Activated effector memory CD4-positive, alpha-beta T cell treated with anti-CD3 and anti-CD28 coated beads, Interleukin-2, amount 50 U/mL, for 16 hours (primary cell): ENCODE results near the gene UBE2L6.

ENCODE experiments used
- DNase-seq: peaks from one replicate; pipeline ENCODE4 v3.0.0-alpha.2; 2020

The UBE2L6 gene

GRCh38 chr11:57527056-57527631 is 40.3 kb downstream of the UBE2L6 start:
- DNase-seq, result peak; percentile 89

GRCh38 chr11:57523419-57523818 is 44.1 kb downstream of the UBE2L6 start:
- DNase-seq, result no peak

- no peak for DNase-seq
Observed at GRCh38 chr11:57521116-57521515, 46.4 kb downstream of the UBE2L6 start.

DNA sequence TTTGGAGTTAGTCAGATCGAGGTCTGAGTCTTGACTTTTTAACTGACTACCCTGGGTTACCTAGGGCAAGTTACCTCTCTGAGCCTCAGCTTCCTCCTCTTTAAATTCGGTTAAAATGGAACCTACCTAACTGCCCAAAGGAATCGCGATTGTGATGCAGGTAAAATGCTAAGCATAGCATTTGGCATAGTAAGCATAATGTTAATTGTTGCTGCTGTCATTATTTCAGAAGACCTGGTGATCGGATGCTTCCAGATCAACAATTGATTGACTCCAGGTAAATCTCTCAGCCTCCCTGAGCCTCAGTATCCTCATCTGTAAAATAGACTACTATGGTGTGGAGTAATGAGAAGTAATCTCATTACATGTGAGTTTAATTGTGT is 51.4 kb downstream of the UBE2L6 start:
- DNase-seq, result no peak

DNA sequence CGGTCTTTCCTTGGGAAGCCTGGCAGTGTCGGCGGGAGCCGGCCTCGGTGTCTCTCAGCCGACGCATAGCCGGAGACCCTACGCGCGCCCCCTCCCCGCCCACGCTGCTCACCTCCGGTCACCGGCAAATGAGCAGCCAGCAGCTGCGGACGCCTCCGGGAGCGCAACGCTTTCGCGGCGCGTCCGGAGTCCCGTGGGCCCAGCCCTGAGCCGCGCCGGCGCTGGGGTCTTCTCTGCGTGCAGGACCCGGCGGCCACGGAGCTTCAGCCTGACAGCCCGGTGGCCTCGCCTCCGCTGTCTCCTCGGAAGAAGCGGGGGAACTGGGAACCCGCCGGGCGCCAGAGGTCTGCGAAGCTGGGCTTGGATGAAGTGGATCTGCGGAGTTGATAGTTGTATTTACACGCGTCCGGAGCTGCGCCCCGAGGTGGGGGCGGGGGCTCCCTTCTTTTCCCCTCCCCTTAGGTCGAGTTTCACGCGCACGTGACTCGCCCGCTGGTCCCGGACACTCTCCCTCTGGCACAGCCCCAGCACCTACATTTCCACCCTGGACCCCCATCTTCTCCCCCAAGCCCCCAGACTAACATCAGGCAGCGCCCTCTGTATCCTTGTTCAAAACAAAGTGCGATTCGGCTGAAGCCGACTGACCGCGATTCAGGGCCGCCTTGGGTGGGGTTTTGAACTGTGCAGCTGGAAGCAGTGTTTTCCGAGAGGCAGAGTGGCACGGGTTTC is 52.0 kb downstream of the UBE2L6 start, which contains the start of gene SLC43A1:
Gene SLC43A1, minus strand, starts transcription at position 371 of the 729 bp plus-strand sequence. CDS start 1,591 bp downstream, outside the sequence.
- DNase-seq, result peak; percentile 75

- peak; percentile 80 for DNase-seq
Observed at GRCh38 chr11:57514538-57515331, 52.7 kb downstream of the UBE2L6 start.

DNA sequence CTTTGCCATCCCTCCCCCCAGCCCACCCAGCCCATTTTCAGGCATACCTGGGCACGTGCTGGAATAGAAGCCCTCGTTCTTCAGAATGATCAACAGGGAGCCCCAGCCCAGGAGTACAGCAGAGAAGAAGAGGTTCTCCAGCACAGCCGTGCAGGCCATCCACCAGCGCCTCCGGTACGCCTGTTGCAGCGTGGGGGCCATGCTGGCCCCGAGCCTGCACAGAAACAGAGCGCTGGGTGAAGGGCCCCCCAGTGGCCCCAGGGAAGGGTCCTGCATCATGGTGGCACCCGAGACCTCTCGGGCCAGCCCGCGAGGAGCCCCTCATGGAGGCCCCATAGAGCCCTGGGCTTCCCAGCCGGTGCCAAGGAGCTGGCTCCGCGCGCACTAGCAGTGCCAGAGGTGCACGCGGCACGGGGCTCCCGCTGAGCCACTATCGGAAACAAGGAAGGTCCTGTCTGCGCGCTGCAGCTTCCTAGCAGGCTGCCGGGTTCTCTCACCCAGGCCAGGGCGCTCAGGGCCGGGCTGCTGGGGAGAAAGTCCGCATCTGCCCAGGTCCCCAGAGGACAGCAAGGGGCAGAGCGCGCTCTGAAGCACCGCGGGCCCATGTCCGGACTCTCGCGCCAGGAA is 53.4 kb downstream of the UBE2L6 start:
- DNase-seq, result peak; percentile 70

GRCh38 chr11:57513452-57513795 is 54.0 kb downstream of the UBE2L6 start:
- DNase-seq, result no peak

DNA sequence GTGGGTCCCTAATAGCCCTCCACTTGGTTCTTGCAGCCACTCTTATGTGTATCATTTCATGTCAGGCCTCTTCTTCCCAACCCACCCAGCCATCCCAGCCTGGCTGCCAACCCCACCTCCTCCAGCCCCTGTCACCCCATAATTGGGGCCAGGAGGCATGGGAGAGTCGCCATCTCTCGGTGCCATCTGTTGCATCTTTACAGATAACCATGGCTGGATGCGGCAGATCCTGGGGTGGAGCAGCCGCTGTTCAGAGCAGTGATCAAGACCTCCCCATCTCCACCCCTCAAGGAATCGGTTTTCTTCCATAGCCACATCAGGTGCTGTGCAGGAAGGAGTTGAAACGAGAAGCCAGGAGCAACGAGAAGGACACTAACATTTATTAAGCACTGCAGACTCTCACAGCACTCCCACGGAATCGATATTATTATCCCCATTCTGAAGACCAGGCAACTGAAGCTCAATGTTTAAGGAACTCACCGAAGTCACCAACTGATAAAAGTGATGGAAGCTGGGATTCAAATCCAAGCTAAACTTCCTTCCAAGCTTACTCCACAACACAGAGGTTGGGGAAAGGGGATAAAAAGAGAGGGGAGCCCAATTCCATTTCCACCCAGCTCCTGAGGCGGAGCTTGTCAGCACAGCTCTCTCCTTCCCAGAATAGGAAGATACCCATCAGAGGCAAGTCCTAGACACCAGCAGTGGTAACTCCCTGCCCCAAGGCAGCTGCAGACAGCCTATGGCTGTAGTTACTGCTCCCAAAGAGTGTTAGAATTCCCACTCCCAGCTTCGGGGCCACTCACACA is 54.6 kb downstream of the UBE2L6 start:
- no peak for DNase-seq

- DNase-seq, result no peak
Observed at GRCh38 chr11:57511741-57512430, 55.6 kb downstream of the UBE2L6 start.

GRCh38 chr11:57508341-57509170 is 58.9 kb downstream of the UBE2L6 start:
- no peak for DNase-seq

DNA sequence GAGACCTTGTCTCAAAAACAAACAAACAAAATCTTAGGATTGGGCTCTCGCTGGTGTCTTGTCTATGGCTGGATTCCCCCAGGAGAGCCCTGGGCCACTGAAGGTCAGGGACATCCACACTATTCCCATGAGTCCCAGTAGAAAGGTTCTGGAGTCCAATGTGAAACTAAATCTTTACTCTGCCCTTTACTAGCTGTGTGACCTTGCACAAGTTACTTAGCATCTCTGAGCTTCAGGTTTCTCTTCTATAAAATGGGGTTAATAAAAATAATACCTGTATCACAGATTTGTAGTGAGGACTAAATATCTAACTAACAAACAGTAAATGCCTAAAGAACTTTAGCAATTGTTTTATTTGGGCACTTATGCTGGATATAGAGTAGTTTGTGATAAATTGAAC is 61.0 kb downstream of the UBE2L6 start:
- DNase-seq, result no peak

DNA sequence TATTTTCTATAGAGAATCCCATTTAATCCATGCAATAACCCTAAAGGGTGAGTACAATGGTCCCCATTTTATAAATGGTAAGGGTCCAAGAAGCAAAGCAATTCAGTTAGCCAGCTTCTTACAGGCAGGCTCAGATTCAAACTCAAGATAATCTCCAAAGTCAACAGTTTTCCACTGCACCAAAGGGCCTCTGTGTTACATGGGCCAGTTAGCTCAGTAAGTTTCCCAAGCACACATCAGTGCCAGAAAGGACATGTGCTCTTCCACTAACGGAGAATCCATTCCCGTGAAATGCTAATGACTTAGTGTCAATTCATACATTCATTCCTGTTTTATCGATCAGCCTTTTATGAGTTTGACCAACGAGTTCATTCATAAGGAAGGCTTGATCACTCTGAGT is 63.0 kb downstream of the UBE2L6 start:
- no peak for DNase-seq

- no peak for DNase-seq
Observed at GRCh38 chr11:57502870-57503269, 64.6 kb downstream of the UBE2L6 start.

DNA sequence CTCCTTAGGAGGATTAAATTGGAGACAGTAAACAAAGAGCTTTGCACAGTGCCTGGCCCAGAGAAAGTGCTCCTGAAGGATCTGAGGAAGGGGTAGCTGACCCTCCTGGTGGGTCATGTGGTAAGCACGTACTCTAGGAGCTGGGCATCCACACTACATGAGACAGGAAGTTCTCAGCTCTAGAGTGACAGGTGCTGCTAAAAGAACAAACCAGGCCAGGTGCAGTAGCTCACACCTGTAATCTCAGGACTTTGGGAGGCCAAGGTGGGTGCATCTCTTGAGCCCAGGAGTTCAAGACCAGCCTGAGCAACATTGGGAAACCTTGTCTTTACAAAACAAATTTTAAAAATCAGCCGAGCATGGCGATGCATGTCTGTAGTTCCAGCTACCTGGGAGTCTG is 65.1 kb downstream of the UBE2L6 start:
- no peak for DNase-seq

- no peak for DNase-seq
Observed at GRCh38 chr11:57501953-57502352, 65.5 kb downstream of the UBE2L6 start.
